RWPE2 (cell line): ENCODE data around the gene CHD9.

Experiments
- ATAC-seq: fragments of 200-7000 bp; cut with Tn5 transposase; 3 replicates; pipeline ENCODE4 v1.9.1; 2021; ENCODE audit warnings: low read depth
- DNase-seq: peaks from one replicate; pipeline ENCODE4 v3.0.0-alpha.2; 2020; ENCODE audit warnings: low spot score
- H3K27ac ChIP-seq: fragments of 450-650 bp; 2 replicates; pipeline ENCODE4 v1.5.1; 2017; ENCODE audit warnings: mild to moderate bottlenecking; ENCODE audit not compliant: poor library complexity, severe bottlenecking
- H3K27me3 ChIP-seq: fragments of 250-450 bp; sonication (Bioruptor Pico); 2 replicates; pipeline ENCODE4 v1.5.1; 2021; ENCODE audit warnings: mild to moderate bottlenecking, moderate library complexity; ENCODE audit not compliant: insufficient read depth, poor library complexity, severe bottlenecking
- H3K36me3 ChIP-seq: fragments of 250-450 bp; sonication (Bioruptor Pico); 2 replicates; pipeline ENCODE4 v1.5.1; 2020; ENCODE audit warnings: low read depth, mild to moderate bottlenecking, moderate library complexity
- H3K4me1 ChIP-seq: fragments of 250-450 bp; sonication (Bioruptor Pico); 2 replicates; pipeline ENCODE4 v1.5.1; 2021; ENCODE audit warnings: mild to moderate bottlenecking, moderate library complexity; ENCODE audit not compliant: insufficient read depth, poor library complexity, severe bottlenecking
- H3K4me3 ChIP-seq: fragments of 250-450 bp; sonication (Bioruptor Pico); 2 replicates; pipeline ENCODE4 v1.5.1; 2021; ENCODE audit warnings: mild to moderate bottlenecking, moderate library complexity; ENCODE audit not compliant: severe bottlenecking
- H3K9me3 ChIP-seq: fragments of 250-450 bp; sonication (Bioruptor Pico); 2 replicates; pipeline ENCODE4 v1.5.1; 2021; ENCODE audit warnings: mild to moderate bottlenecking, moderate library complexity; ENCODE audit not compliant: severe bottlenecking
- CTCF ChIP-seq: fragments of 450-650 bp; IDR thresholded peaks from one replicate; pipeline ENCODE4 v1.5.1; 2017; ENCODE audit warnings: mild to moderate bottlenecking, moderate library complexity; ENCODE audit not compliant: poor library complexity, severe bottlenecking

The CHD9 gene

DNA sequence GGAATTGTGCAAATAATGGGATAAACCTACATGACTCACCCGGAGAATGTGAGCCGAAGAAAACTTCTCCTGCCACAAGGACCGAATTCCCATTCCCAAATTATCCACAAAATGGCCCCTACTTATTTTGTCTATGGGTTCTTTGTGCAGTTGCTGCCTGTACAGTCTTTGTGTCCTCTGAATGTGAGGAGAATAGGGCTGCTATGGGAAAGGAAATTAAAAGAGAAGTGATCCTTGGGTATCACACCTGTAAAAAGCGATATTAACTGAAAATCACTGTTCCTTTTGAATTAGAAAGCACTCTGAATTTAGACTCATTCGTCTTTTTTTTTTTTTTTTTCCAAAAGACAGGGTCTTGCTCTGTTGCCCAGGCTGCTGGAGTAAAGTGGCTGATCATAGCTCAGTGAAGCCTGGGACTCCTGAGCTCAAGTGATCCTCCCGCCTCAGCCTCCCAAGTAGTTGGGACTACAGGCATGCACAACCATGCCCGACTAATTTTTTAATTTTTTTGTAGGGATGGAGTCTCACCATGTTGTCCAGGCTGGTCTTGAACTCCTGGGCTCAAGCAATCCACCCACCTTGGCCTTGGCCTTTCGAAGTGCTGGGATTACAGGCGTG is 45.4 kb downstream of the CHD9 start:
- no peaks in the 10 kb centered on the region for H3K27me3 ChIP-seq
- DNase-seq = no peak
- no peak for TF ChIP-seq CTCF
- H3K4me3 ChIP-seq = no peak overlapping the region
- peaks cover 7% of the 10 kb centered on the region for H3K36me3 ChIP-seq
- peak overlapping the region; percentile 98 for H3K27ac ChIP-seq
- H3K9me3 ChIP-seq = no peaks in the 10 kb centered on the region
- no peak for ATAC-seq
- peaks cover 30% of the 10 kb centered on the region for H3K4me1 ChIP-seq

GRCh38 chr16:53100889-53101288 is 46.1 kb downstream of the CHD9 start:
- H3K4me1 ChIP-seq = peaks cover 30% of the 10 kb centered on the region
- ATAC-seq (no peak), DNase-seq (no peak)
- no peak for TF ChIP-seq CTCF
- H3K4me3 ChIP-seq = no peak overlapping the region
- H3K36me3 ChIP-seq = peaks cover 9% of the 10 kb centered on the region
- H3K27me3 ChIP-seq = no peaks in the 10 kb centered on the region
- H3K27ac ChIP-seq = peak overlapping the region; percentile 98
- no peaks in the 10 kb centered on the region for H3K9me3 ChIP-seq

DNA sequence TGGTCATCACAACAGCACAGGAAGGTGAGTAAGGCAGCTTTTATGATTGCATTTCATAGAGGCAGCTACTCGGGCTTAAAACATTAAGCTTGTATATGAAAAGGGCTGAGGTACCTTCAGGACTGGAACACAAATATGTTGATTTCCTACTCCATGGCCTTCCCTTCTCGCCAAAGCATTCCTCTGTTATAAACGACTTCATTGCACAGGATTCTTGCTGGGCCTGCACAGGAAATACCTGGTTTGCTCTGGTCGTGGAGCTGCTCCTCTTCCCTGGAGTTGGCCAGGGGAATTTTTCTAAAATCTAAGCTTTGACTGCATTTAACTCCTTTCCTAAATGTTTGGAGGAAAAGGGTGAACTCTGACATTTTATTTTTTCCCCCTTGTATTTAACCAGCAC is 49.0 kb downstream of the CHD9 start:
- DNase-seq (no peak), ATAC-seq (no peak)
- H3K4me3 ChIP-seq = no peak overlapping the region
- H3K27ac ChIP-seq = peak overlapping the region; percentile 18
- no peaks in the 10 kb centered on the region for H3K27me3 ChIP-seq
- no peaks in the 10 kb centered on the region for H3K9me3 ChIP-seq
- H3K4me1 ChIP-seq = peaks cover 16% of the 10 kb centered on the region
- TF ChIP-seq CTCF = no peak
- H3K36me3 ChIP-seq = peaks cover 9% of the 10 kb centered on the region

DNA sequence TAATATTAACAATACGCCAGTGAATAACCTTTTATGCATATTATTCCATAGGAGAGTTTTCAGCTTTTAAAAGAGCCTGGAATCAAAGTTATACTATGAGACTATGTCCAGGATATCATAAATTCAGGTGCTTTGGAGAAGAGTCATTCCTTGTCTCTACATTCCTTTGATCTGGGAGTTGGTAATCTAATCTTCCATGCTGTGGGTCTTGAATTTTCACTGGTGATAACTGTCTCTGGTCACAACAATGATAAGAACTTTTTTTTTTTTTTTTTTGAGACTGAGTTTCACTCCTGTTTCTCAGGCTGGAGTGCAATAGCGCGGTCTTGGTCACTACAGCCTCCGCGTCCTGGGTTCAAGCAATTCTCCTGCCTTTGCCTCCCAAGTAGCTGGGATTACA is 50.8 kb downstream of the CHD9 start:
- no peaks in the 10 kb centered on the region for H3K9me3 ChIP-seq
- ATAC-seq = no peak
- peaks cover 5% of the 10 kb centered on the region for H3K4me1 ChIP-seq
- DNase-seq = no peak
- H3K4me3 ChIP-seq = no peak overlapping the region
- H3K27me3 ChIP-seq = no peaks in the 10 kb centered on the region
- H3K27ac ChIP-seq = no peak overlapping the region
- TF ChIP-seq CTCF = no peak
- peaks cover 8% of the 10 kb centered on the region for H3K36me3 ChIP-seq

- no peak for TF ChIP-seq CTCF
- no peaks in the 10 kb centered on the region for H3K4me1 ChIP-seq
- H3K9me3 ChIP-seq = no peaks in the 10 kb centered on the region
- H3K4me3 ChIP-seq = no peak overlapping the region
- H3K36me3 ChIP-seq = peaks cover 7% of the 10 kb centered on the region; the same call in 1 of the 2 replicates
- DNase-seq = no peak
- peak overlapping the region; percentile 9 for H3K27ac ChIP-seq
- no peak for ATAC-seq
- no peaks in the 10 kb centered on the region for H3K27me3 ChIP-seq
Measured at GRCh38 chr16:53111078-53111791, 56.4 kb downstream of the CHD9 start.
